Type B pancreatic cell (in vitro differentiated cells): ENCODE results near the gene LARGE1. TPM values are rescaled to one million over a fixed set of nuclear protein-coding genes. Genes with fewer than 3 reads are reported as not detected.

Source experiments
- DNase-seq: peaks from one replicate; pipeline ENCODE4 v3.0.0; 2021; ENCODE audit warnings: mixed read lengths; ENCODE audit not compliant: unreplicated experiment; ENCODE audit errors: extremely low spot score
- H3K27ac Mint-ChIP-seq: 2 replicates; pipeline ENCODE4 v1.8.0; 2021; ENCODE audit warnings: mild to moderate bottlenecking, mixed read lengths
- H3K27me3 Mint-ChIP-seq: 2 replicates; pipeline ENCODE4 v1.8.0; 2021; ENCODE audit warnings: mixed read lengths
- H3K36me3 Mint-ChIP-seq: 2 replicates; pipeline ENCODE4 v1.8.0; 2021; ENCODE audit warnings: mixed read lengths
- H3K4me1 Mint-ChIP-seq: one replicate; pipeline ENCODE4 v1.8.0; 2021; ENCODE audit warnings: mixed read lengths; ENCODE audit not compliant: unreplicated experiment
- H3K4me3 Mint-ChIP-seq: 2 replicates; pipeline ENCODE4 v1.8.0; 2021; ENCODE audit warnings: mild to moderate bottlenecking, mixed read lengths
- H3K9me3 Mint-ChIP-seq: 2 replicates; pipeline ENCODE4 v1.8.0; 2021; ENCODE audit warnings: mixed read lengths
- total RNA-seq: library from RNA; stranded (reverse); gene quantifications from 2 replicates; pipeline ENCODE4 v1.2.1, GENCODE V29; 2021; ENCODE audit warnings: low replicate concordance
- TF ChIP-seq, protein P1 (sequence below): fragments of 200-600 bp; sonication (generic); conservative IDR thresholded peaks from 2 replicates; pipeline ENCODE4 v1.5.0; 2021; ENCODE audit warnings: antibody characterized with exemption, mild to moderate bottlenecking

The LARGE1 gene
- total RNA-seq, 1 donor from 2014 or later = 96.6 TPM

DNA sequence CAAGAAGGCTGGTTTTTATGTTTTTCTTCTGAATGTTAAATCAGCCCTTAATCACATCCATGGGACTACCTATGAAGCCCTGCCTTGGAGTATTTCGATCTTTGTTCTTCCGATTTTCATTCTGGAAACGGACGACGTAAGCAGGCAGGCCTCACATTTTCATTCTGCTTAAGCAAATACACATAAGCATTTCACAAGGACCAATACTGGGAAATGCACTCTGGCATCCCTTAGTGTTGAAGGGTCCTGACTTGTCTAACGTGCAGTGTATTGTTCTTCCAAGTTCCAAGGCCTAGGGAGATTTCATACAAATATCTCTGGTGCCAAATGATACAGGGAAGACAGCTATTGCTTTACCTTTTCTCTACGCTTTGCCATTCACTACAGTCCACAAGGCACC is 143.8 kb downstream of the LARGE1 start:
- DNase-seq = no peak
- TF ChIP-seq, protein P1, sequence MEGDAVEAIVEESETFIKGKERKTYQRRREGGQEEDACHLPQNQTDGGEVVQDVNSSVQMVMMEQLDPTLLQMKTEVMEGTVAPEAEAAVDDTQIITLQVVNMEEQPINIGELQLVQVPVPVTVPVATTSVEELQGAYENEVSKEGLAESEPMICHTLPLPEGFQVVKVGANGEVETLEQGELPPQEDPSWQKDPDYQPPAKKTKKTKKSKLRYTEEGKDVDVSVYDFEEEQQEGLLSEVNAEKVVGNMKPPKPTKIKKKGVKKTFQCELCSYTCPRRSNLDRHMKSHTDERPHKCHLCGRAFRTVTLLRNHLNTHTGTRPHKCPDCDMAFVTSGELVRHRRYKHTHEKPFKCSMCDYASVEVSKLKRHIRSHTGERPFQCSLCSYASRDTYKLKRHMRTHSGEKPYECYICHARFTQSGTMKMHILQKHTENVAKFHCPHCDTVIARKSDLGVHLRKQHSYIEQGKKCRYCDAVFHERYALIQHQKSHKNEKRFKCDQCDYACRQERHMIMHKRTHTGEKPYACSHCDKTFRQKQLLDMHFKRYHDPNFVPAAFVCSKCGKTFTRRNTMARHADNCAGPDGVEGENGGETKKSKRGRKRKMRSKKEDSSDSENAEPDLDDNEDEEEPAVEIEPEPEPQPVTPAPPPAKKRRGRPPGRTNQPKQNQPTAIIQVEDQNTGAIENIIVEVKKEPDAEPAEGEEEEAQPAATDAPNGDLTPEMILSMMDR = no peak
- H3K36me3 Mint-ChIP-seq = peaks cover 4% of the 10 kb centered on the region
- H3K27me3 Mint-ChIP-seq = no peaks in the 10 kb centered on the region
- peak overlapping the region; percentile 42 for H3K27ac Mint-ChIP-seq
- peaks cover 60% of the 10 kb centered on the region for H3K4me1 Mint-ChIP-seq
- H3K4me3 Mint-ChIP-seq = no peak overlapping the region
- H3K9me3 Mint-ChIP-seq = peaks cover 4% of the 10 kb centered on the region

DNA sequence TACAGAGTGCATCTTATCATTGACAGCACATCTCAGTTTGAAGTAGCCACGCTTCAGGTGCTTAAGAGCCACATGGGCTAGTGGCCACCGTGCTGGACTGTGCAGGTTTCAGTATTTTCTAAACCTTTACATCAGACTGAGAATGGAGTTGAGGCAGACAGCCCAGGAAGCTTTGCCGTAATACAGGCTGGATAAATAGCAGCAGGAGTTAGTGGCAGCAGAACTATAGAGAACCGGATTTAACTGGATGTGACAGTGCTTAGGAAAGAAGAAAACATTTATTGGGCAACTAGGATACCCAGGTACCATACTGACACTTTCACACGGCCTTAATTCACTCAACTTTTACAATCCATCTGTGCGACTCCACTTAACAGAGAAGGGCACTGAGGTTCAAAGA is 145.5 kb downstream of the LARGE1 start:
- TF ChIP-seq, protein P1 = no peak
- no peak for DNase-seq
- H3K9me3 Mint-ChIP-seq = peaks cover 4% of the 10 kb centered on the region
- no peak overlapping the region for H3K27ac Mint-ChIP-seq
- H3K4me3 Mint-ChIP-seq = no peak overlapping the region
- peaks cover 44% of the 10 kb centered on the region for H3K4me1 Mint-ChIP-seq
- H3K36me3 Mint-ChIP-seq = peaks cover 4% of the 10 kb centered on the region
- no peaks in the 10 kb centered on the region for H3K27me3 Mint-ChIP-seq

DNA sequence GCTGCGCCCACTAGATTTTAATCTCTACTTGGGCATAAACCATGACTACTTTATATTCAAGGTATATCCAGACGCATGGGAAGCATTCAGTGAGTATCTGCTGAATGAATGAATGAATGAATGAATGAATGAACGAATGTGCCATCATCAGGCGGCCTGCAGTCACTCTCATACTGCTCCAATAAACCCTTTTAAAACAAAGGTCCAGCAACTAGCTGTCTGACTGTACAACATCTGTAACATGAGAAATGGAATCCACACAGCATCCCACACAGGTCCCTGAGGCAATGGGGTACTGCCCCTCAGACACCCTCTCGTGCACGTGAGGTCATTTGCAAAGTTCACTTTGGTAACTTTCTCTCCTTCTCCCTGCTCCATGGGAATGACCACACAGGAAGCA is 147.5 kb downstream of the LARGE1 start:
- H3K36me3 Mint-ChIP-seq = no peaks in the 10 kb centered on the region
- no peak overlapping the region for H3K4me3 Mint-ChIP-seq
- no peaks in the 10 kb centered on the region for H3K27me3 Mint-ChIP-seq
- H3K4me1 Mint-ChIP-seq = peaks cover 32% of the 10 kb centered on the region
- DNase-seq = no peak
- H3K27ac Mint-ChIP-seq = no peak overlapping the region
- peaks cover 5% of the 10 kb centered on the region for H3K9me3 Mint-ChIP-seq
- TF ChIP-seq, protein P1 = no peak

DNA sequence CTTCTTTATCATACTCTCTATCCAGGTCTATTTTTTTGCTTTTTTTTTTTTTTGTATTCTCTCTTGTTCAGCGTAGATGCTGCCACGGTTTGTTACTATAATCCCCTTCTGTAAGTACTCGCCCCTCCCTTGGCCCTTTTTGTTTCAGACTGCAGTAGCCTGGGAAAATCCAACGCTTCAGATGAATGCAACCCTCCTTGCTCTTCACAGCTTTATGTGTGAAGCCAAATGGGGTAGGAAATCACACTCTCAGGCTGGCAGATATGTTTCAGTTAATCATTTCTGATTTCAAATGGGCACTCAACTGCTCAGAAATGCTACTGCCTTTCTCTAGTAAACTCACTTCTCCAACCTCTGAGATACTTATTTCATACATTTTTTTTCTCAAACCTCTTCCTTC is 149.1 kb downstream of the LARGE1 start:
- H3K27ac Mint-ChIP-seq = no peak overlapping the region
- no peaks in the 10 kb centered on the region for H3K36me3 Mint-ChIP-seq

DNA sequence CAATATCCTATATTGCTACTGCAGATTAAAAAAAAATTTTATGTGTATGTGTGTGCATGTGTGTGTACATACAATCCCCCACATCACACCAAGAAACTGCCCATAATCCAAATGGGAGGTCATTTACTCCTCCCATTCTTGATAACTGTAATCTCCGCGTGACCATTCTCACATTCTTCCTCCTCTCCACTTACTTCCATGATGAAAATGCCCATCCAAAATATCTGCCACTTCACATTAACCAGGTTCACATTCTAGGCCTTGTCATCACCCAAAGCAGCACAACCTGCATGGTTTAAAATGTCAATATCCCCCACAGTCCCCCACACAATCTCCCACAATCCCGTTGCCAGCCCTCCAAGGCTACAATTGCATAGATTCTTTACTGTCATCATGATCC is 149.6 kb downstream of the LARGE1 start:
- Mint-ChIP-seq H3K36me3 (no peaks in the 10 kb centered on the region), H3K27me3 (no peaks in the 10 kb centered on the region), H3K27ac (no peak overlapping the region), H3K4me3 (no peak overlapping the region), H3K9me3 (peaks cover 5% of the 10 kb centered on the region), H3K4me1 (peaks cover 24% of the 10 kb centered on the region)
- TF ChIP-seq, protein P1 = no peak
- DNase-seq = no peak

More for the DNA sequence above, 149.1 kb downstream of the LARGE1 start:
- TF ChIP-seq, protein P1 = no peak
- DNase-seq = no peak
- Mint-ChIP-seq H3K9me3 (peaks cover 5% of the 10 kb centered on the region), H3K4me3 (no peak overlapping the region), H3K27me3 (no peaks in the 10 kb centered on the region), H3K4me1 (peaks cover 20% of the 10 kb centered on the region)

DNA sequence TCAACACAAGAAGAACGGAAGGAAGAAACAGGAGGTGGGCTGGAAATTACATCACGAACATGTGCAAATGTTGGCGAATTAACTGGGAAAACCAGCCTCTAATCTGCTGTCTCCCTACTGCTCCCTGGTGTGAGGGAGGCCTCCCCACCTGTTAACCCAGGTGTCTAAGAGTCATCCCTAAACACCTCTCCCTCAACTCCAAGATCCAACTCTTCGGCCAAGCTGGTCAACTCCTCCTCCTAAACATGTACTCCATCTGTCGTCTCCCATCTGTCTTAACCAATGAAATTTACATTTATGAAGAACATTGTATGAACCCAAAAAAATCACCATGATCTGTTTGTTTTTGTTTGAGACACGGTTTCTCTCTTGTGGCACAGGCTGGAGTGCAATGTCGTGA is 154.2 kb downstream of the LARGE1 start:
- no peak for DNase-seq
- peaks cover 5% of the 10 kb centered on the region for H3K9me3 Mint-ChIP-seq
- no peak overlapping the region for H3K4me3 Mint-ChIP-seq
- TF ChIP-seq, protein P1 = no peak
- no peak overlapping the region for H3K27ac Mint-ChIP-seq
- peaks cover 7% of the 10 kb centered on the region for H3K36me3 Mint-ChIP-seq
- no peaks in the 10 kb centered on the region for H3K27me3 Mint-ChIP-seq
- peaks cover 5% of the 10 kb centered on the region for H3K4me1 Mint-ChIP-seq
